IMR-90 (cell line): ENCODE results near the gene DONSON. TPM values are rescaled to one million over a fixed set of nuclear protein-coding genes. Genes with fewer than 3 reads are reported as not detected.

Experiments used
- ATAC-seq: fragments of 200-7000 bp; cut with Tn5 transposase; 2 replicates; pipeline ENCODE4 v1.9.1; 2020; ENCODE audit warnings: low read depth, mild to moderate bottlenecking, moderate library complexity
- BruUV-seq: library from RNA; stranded (reverse); fragments of 400-500 nt; replicated peaks from 2 replicates; lab custom pipeline; 2021; lab: Mats Ljungman, UMichigan
- CTCF ChIA-PET: fragments of 300-600 bp; formaldehyde crosslinking; extraction: SDS; loops from one replicate; lab custom pipeline; 2021; ENCODE audit warnings: antibody characterized with exemption; lab: Yijun Ruan, JAX
- POLR2A ChIA-PET: fragments of 300-600 bp; sonication (Branson Sonifier 250); formaldehyde crosslinking; loops from one replicate; lab custom pipeline; 2022; ENCODE audit warnings: antibody characterized with exemption; ENCODE audit not compliant: unreplicated experiment; lab: Charles Lee
- DNase-seq: peaks from one replicate; pipeline ENCODE4 v3.0.0; 2013
- H2AFZ ChIP-seq: replicated peaks from 2 replicates; pipeline ENCODE3; 2013; ENCODE audit warnings: low read length, mild to moderate bottlenecking; ENCODE audit not compliant: poor library complexity
- H2AK5ac ChIP-seq: 2 replicates; pipeline ENCODE4 v1.6.1; 2013; ENCODE audit warnings: low read depth, low read length, inconsistent platforms
- H2AK9ac ChIP-seq: replicated peaks from 2 replicates; pipeline ENCODE3; 2013; ENCODE audit warnings: mild to moderate bottlenecking, low read depth, low read length, moderate library complexity; ENCODE audit not compliant: poor library complexity
- H2BK120ac ChIP-seq: 2 replicates; pipeline ENCODE4 v1.6.1; 2013; ENCODE audit warnings: low read depth, low read length, inconsistent platforms
- H2BK15ac ChIP-seq: 3 replicates; pipeline ENCODE4 v1.6.1; 2013; ENCODE audit warnings: low read depth, low read length, inconsistent platforms
- H2BK20ac ChIP-seq: 2 replicates; pipeline ENCODE4 v1.6.1; 2013; ENCODE audit warnings: low read depth, mild to moderate bottlenecking, inconsistent platforms, low read length, moderate library complexity
- H2BK5ac ChIP-seq: 2 replicates; pipeline ENCODE4 v1.6.1; 2013; ENCODE audit warnings: mild to moderate bottlenecking, low read depth, low read length, inconsistent platforms; ENCODE audit not compliant: poor library complexity, severe bottlenecking
- H3K14ac ChIP-seq: replicated peaks from 2 replicates; pipeline ENCODE4 v1.6.1; 2013; ENCODE audit warnings: low read depth, low read length, inconsistent platforms
- H3K18ac ChIP-seq: 2 replicates; pipeline ENCODE4 v1.6.1; 2013; ENCODE audit warnings: low read depth, low read length, control low read depth
- H3K23ac ChIP-seq: 2 replicates; pipeline ENCODE4 v1.6.1; 2013; ENCODE audit warnings: low read depth, low read length, inconsistent platforms
- H3K27ac ChIP-seq: 2 replicates; pipeline ENCODE4 v1.5.1; 2013; ENCODE audit warnings: mild to moderate bottlenecking, control low read depth, low read length; ENCODE audit not compliant: insufficient read depth
- H3K27me3 ChIP-seq: 2 replicates; pipeline ENCODE4 v1.6.1; 2013; ENCODE audit warnings: low read length; ENCODE audit not compliant: control insufficient read depth, insufficient read depth
- H3K36me3 ChIP-seq: 2 replicates; pipeline ENCODE4 v1.6.1; 2013; ENCODE audit warnings: low read length, mixed read lengths; ENCODE audit not compliant: control insufficient read depth, insufficient read depth
- H3K4ac ChIP-seq: 2 replicates; pipeline ENCODE4 v1.6.1; 2013; ENCODE audit warnings: low read depth, low read length, inconsistent platforms
- H3K4me1 ChIP-seq: 2 replicates; pipeline ENCODE4 v1.6.1; 2013; ENCODE audit warnings: low read length, mixed read lengths; ENCODE audit not compliant: control insufficient read depth, insufficient read depth
- H3K4me2 ChIP-seq: 2 replicates; pipeline ENCODE4 v1.6.1; 2013; ENCODE audit warnings: low read depth, mild to moderate bottlenecking, control low read depth, low read length, moderate library complexity
- H3K4me3 ChIP-seq: 2 replicates; pipeline ENCODE4 v1.5.1; 2013; ENCODE audit warnings: low read depth, mild to moderate bottlenecking, control low read depth, low read length, moderate library complexity; ENCODE audit not compliant: insufficient read depth
- H3K56ac ChIP-seq: 2 replicates; pipeline ENCODE4 v1.6.1; 2013; ENCODE audit warnings: low read length, inconsistent platforms; ENCODE audit not compliant: insufficient read depth; ENCODE audit errors: extremely low read depth
- H3K79me1 ChIP-seq, 2 experiments: 2 replicates each; pipeline ENCODE4 v1.6.1; 2013; ENCODE audit warnings: low read length in 2 of 2, inconsistent platforms in 1 of 2, low read depth in 1 of 2
- H3K9ac ChIP-seq: 2 replicates; pipeline ENCODE4 v1.6.1; 2013; ENCODE audit warnings: low read depth, low read length, control low read depth
- H3K9me1 ChIP-seq: 2 replicates; pipeline ENCODE4 v1.6.1; 2013; ENCODE audit warnings: low read length, inconsistent platforms; ENCODE audit not compliant: insufficient read depth
- H3K9me3 ChIP-seq: 2 replicates; pipeline ENCODE4 v1.6.1; 2013; ENCODE audit warnings: low read length; ENCODE audit not compliant: control insufficient read depth, insufficient read depth
- H4K20me1 ChIP-seq: 2 replicates; pipeline ENCODE4 v1.6.1; 2013; ENCODE audit warnings: low read length, inconsistent platforms; ENCODE audit not compliant: insufficient read depth
- H4K5ac ChIP-seq: 2 replicates; pipeline ENCODE4 v1.6.1; 2013; ENCODE audit warnings: mild to moderate bottlenecking, low read depth, low read length, control low read depth
- H4K8ac ChIP-seq, 2 experiments: 2 replicates each; pipeline ENCODE4 v1.6.1; 2013; ENCODE audit warnings: low read depth in 2 of 2, low read length in 2 of 2, control low read depth in 1 of 2, inconsistent platforms in 1 of 2
- H4K91ac ChIP-seq: 2 replicates; pipeline ENCODE4 v1.6.1; 2013; ENCODE audit warnings: low read depth, low read length, inconsistent platforms; ENCODE audit not compliant: insufficient read depth
- BHLHE40 ChIP-seq: fragments of 150-350 bp; IDR thresholded peaks from 2 replicates; pipeline ENCODE4 v1.6.1; 2016; ENCODE audit warnings: mild to moderate bottlenecking, low read depth, low read length
- CEBPB ChIP-seq: IDR thresholded peaks from 2 replicates; pipeline ENCODE4 v1.6.1; 2012; ENCODE audit warnings: low read depth, low read length, improper control_type of control experiment
- CHD1 ChIP-seq: IDR thresholded peaks from 2 replicates; pipeline ENCODE4 v1.6.1; 2012; ENCODE audit warnings: low read depth, low read length, improper control_type of control experiment
- CTCF ChIP-seq: conservative IDR thresholded peaks from 2 replicates; pipeline ENCODE4 v1.5.1; 2012; ENCODE audit warnings: mild to moderate bottlenecking, low read depth, low read length, improper control_type of control experiment
- ELK1 ChIP-seq: fragments of 150-350 bp; IDR thresholded peaks from 2 replicates; pipeline ENCODE4 v1.6.1; 2016; ENCODE audit warnings: low read depth, mild to moderate bottlenecking, low read length, moderate library complexity, borderline replicate concordance
- FOS ChIP-seq: fragments of 150-350 bp; IDR thresholded peaks from 2 replicates; pipeline ENCODE4 v1.6.1; 2016; ENCODE audit warnings: low read depth, low read length
- MAFK ChIP-seq: IDR thresholded peaks from 2 replicates; pipeline ENCODE4 v1.6.1; 2012; ENCODE audit warnings: low read depth, low read length, improper control_type of control experiment
- MAZ ChIP-seq: IDR thresholded peaks from 2 replicates; pipeline ENCODE4 v1.6.1; 2012; ENCODE audit warnings: low read depth, mild to moderate bottlenecking, low read length, improper control_type of control experiment, moderate library complexity, borderline replicate concordance
- MXI1 ChIP-seq: IDR thresholded peaks from 2 replicates; pipeline ENCODE4 v1.6.1; 2012; ENCODE audit warnings: low read depth, mild to moderate bottlenecking, low read length, moderate library complexity, borderline replicate concordance
- NFE2L2 ChIP-seq: fragments of 150-350 bp; IDR thresholded peaks from 2 replicates; pipeline ENCODE4 v1.6.1; 2016; ENCODE audit warnings: low read depth, mild to moderate bottlenecking, low read length
- POLR2A ChIP-seq: IDR thresholded peaks from 2 replicates; pipeline ENCODE4 v1.6.1; 2012; ENCODE audit warnings: mild to moderate bottlenecking, low read depth, low read length
- RAD21 ChIP-seq: IDR thresholded peaks from 2 replicates; pipeline ENCODE4 v1.6.1; 2012; ENCODE audit warnings: low read length, improper control_type of control experiment
- RCOR1 ChIP-seq: IDR thresholded peaks from 2 replicates; pipeline ENCODE4 v1.6.1; 2012; ENCODE audit warnings: mild to moderate bottlenecking, low read length, improper control_type of control experiment; ENCODE audit not compliant: insufficient replicate concordance
- RFX5 ChIP-seq: IDR thresholded peaks from 2 replicates; pipeline ENCODE4 v1.8.0; 2012; ENCODE audit warnings: low read depth, mild to moderate bottlenecking, low read length, moderate library complexity
- SMC3 ChIP-seq: fragments of 150-350 bp; IDR thresholded peaks from 2 replicates; pipeline ENCODE4 v1.6.1; 2016; ENCODE audit warnings: low read depth, mild to moderate bottlenecking, antibody characterized with exemption, low read length, moderate library complexity
- USF2 ChIP-seq: fragments of 150-350 bp; IDR thresholded peaks from 2 replicates; pipeline ENCODE4 v1.6.1; 2017; ENCODE audit warnings: mild to moderate bottlenecking, antibody characterized with exemption, low read length, low read depth
- dilution Hi-C: fragments of 300-500 bp; cut with HindIII; formaldehyde crosslinking; loops from one replicate; pipeline ENCODE4 v1.14.3; 2018; ENCODE audit warnings: low sequenced_read_pairs; ENCODE audit not compliant: unreplicated experiment
- in situ Hi-C: fragments of 300-500 bp; cut with MboI; formaldehyde crosslinking; loops from 3 replicates; pipeline ENCODE4 v1.14.3; 2019; ENCODE audit warnings: low sequenced_read_pairs, inconsistent platforms, mixed read lengths
- intact Hi-C: fragments of 100-400 bp; cut with micrococcal nuclease; formaldehyde crosslinking; loops from 2 replicates; pipeline ENCODE4 v1.10.0; 2022
- polyA plus RNA-seq, 3 experiments: library from polyadenylated mRNA; depleted of rRNA; stranded (reverse); fragments of >200 nt; gene quantifications; 2 replicates each; pipeline ENCODE4 v1.2.3, GENCODE V29; 2012; ENCODE audit warnings: low replicate concordance in 1 of 3
- total RNA-seq: library from RNA; depleted of rRNA; stranded (reverse); fragments of >200 nt; gene quantifications from 2 replicates; pipeline ENCODE4 v1.2.3, GENCODE V29; 2012

Gene DONSON
- total and polyA plus RNA-seq, 2 of the 4 experiments (the other 2 are of a cell fraction), result 14.3 to 16.6 TPM

DNA sequence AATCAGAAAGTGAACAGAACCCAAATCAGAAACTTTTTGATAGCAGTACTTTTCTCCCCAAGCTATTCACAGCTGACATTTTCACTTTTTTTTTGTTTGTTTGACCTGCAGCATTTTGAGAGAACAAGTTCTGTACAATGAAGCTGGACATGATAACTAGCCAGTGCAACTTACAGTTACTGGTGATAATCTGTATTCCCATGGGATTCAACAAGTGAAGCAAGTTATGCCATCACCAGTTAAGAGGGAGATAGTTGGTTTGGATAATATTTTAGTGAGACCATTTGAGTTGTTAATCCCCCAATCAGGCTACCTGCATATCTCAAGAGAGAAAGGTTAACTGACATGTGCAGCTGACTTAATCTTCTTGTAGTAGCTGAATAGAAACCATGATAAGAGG, 27.5 kb downstream of the DONSON start:
- H4K5ac ChIP-seq, result no peak overlapping the region
- no peak overlapping the region for H3K4me2 ChIP-seq
- no peak overlapping the region for H3K18ac ChIP-seq
- H3K14ac ChIP-seq, result no peak overlapping the region
- H3K9me1 ChIP-seq, result 0 out of 2 replicates have a peak, but pooled peaks cover 4% of the 10 kb centered on the region
- H3K4me3 ChIP-seq, result no peak overlapping the region
- no peak overlapping the region for H3K9ac ChIP-seq
- H3K56ac ChIP-seq, result no peak overlapping the region
- no peak overlapping the region for H2AFZ ChIP-seq
- H3K23ac ChIP-seq, result no peak overlapping the region
- H4K91ac ChIP-seq, result no peak overlapping the region
- H2AK5ac ChIP-seq, result no peak overlapping the region
- no peak overlapping the region for H2BK5ac ChIP-seq
- intact Hi-C loops (no loop called here), in situ Hi-C loops (no loop called here), dilution Hi-C loops (no loop called here)
- H3K79me1 ChIP-seq, result peaks cover 18 to 58% of the 10 kb centered on the region in 2 experiments
- no peak overlapping the region for H2BK15ac ChIP-seq
- H3K9me3 ChIP-seq, result no peaks in the 10 kb centered on the region
- H3K36me3 ChIP-seq, result peaks cover 40% of the 10 kb centered on the region
- H3K4me1 ChIP-seq, result peaks cover 2% of the 10 kb centered on the region; the same call in 1 of the 2 replicates
- no peaks in the 10 kb centered on the region for H3K27me3 ChIP-seq
- no peak overlapping the region for H2BK20ac ChIP-seq
- ATAC-seq (no peak), DNase-seq (no peak)
- ChIA-PET CTCF (no interaction called here), POLR2A (no interaction called here)
- H4K8ac ChIP-seq, result no peak overlapping the region
- no peak overlapping the region for H3K27ac ChIP-seq
- no peak overlapping the region for H2AK9ac ChIP-seq
- no peak for TF ChIP-seq MXI1
- no peak for TF ChIP-seq RFX5
- no peak for TF ChIP-seq BHLHE40
- no peak for TF ChIP-seq CTCF
- TF ChIP-seq POLR2A, result no peak
- no peak for TF ChIP-seq CHD1
- no peak for TF ChIP-seq MAZ
- no peak for TF ChIP-seq SMC3
- TF ChIP-seq RCOR1, result no peak
- no peak for TF ChIP-seq MAFK
- no peak for TF ChIP-seq NFE2L2
- TF ChIP-seq CEBPB, result no peak
- no peak for TF ChIP-seq ELK1
- no peak for TF ChIP-seq USF2
- no peak for TF ChIP-seq RAD21
- TF ChIP-seq FOS, result no peak
- H3K4ac ChIP-seq, result no peak overlapping the region
- no TSS peak for BruUV-seq
- H4K20me1 ChIP-seq, result peaks cover 67% of the 10 kb centered on the region
- H2BK120ac ChIP-seq, result no peak overlapping the region
